PC-3 (cell line): ENCODE results near the gene MEGF6. TPM values are rescaled to one million over a fixed set of nuclear protein-coding genes. Genes with fewer than 3 reads are reported as not detected.

Experiments used
- ATAC-seq: fragments of 200-7000 bp; cut with Tn5 transposase; 2 replicates; pipeline ENCODE4 v1.9.1; 2020; ENCODE audit warnings: mild to moderate bottlenecking, moderate library complexity
- BruUV-seq: library from RNA; stranded (reverse); fragments of 400-500 nt; replicated peaks from 2 replicates; lab custom pipeline; 2021; lab: Mats Ljungman, UMichigan
- CTCF ChIA-PET: fragments of 300-600 bp; sonication (Branson Sonifier 250); formaldehyde crosslinking; loops from one replicate; lab custom pipeline; 2022; ENCODE audit warnings: antibody characterized with exemption; lab: Charles Lee
- POLR2A ChIA-PET: fragments of 300-600 bp; sonication (Branson Sonifier 250); formaldehyde crosslinking; loops from one replicate; lab custom pipeline; 2022; ENCODE audit warnings: antibody characterized with exemption; ENCODE audit not compliant: unreplicated experiment; lab: Charles Lee
- DNase-seq: peaks from one replicate; pipeline ENCODE4 v3.0.0-alpha.2; 2015
- H2AFZ ChIP-seq: fragments of 300-600 bp; sonication (generic); 2 replicates; pipeline ENCODE4 v1.6.0; 2016; ENCODE audit warnings: antibody characterized with exemption, low read length
- H3F3A ChIP-seq: fragments of 300-600 bp; sonication (generic); one replicate; pipeline ENCODE4 v1.6.0; 2017; ENCODE audit warnings: antibody characterized with exemption, low read length, control low read depth, mild to moderate bottlenecking; ENCODE audit not compliant: unreplicated experiment
- H3K27ac ChIP-seq: fragments of 300-600 bp; sonication (generic); 2 replicates; pipeline ENCODE4 v1.5.1; 2016; ENCODE audit warnings: mild to moderate bottlenecking, low read length
- H3K27me3 ChIP-seq: fragments of 300-600 bp; sonication (generic); 2 replicates; pipeline ENCODE4 v1.6.1; 2016; ENCODE audit warnings: low read length, mixed read lengths
- H3K36me3 ChIP-seq: fragments of 300-600 bp; sonication (generic); 2 replicates; pipeline ENCODE4 v1.6.1; 2016; ENCODE audit warnings: low read depth, mixed run types, low read length, mixed read lengths
- H3K4me1 ChIP-seq: fragments of 300-600 bp; sonication (generic); 2 replicates; pipeline ENCODE4 v1.5.1; 2016; ENCODE audit warnings: low read length; ENCODE audit not compliant: insufficient read depth
- H3K4me2 ChIP-seq: fragments of 300-600 bp; sonication (generic); 2 replicates; pipeline ENCODE4 v1.6.0; 2016; ENCODE audit warnings: low read length
- H3K4me3 ChIP-seq: fragments of 300-600 bp; sonication (generic); 2 replicates; pipeline ENCODE4 v1.5.1; 2016; ENCODE audit warnings: mild to moderate bottlenecking, low read length, mixed read lengths
- H3K79me2 ChIP-seq: fragments of 300-600 bp; sonication (generic); 2 replicates; pipeline ENCODE4 v1.6.1; 2017; ENCODE audit warnings: low read length, mixed read lengths
- H3K9ac ChIP-seq: fragments of 300-600 bp; sonication (generic); 2 replicates; pipeline ENCODE4 v1.6.0; 2016; ENCODE audit warnings: mild to moderate bottlenecking, low read length
- H3K9me2 ChIP-seq: fragments of 300-600 bp; sonication (generic); replicated peaks from 2 replicates; pipeline ENCODE4 v1.6.1; 2016; ENCODE audit warnings: mixed run types, low read length, mixed read lengths
- H3K9me3 ChIP-seq: fragments of 300-600 bp; sonication (generic); 2 replicates; pipeline ENCODE4 v1.6.1; 2016; ENCODE audit warnings: low read length, mixed read lengths
- H4K20me1 ChIP-seq: fragments of 300-600 bp; sonication (generic); 2 replicates; pipeline ENCODE4 v1.6.1; 2016; ENCODE audit warnings: low read length, mixed read lengths
- EZH2 ChIP-seq: fragments of 300-600 bp; sonication (generic); IDR thresholded peaks from one replicate; pipeline ENCODE4 v1.6.1; 2017; ENCODE audit warnings: antibody characterized with exemption, mild to moderate bottlenecking, low read length; ENCODE audit not compliant: unreplicated experiment
- EZH2phosphoT487 ChIP-seq: fragments of 300-600 bp; sonication (generic); IDR thresholded peaks from 2 replicates; pipeline ENCODE4 v1.6.1; 2018; ENCODE audit warnings: mild to moderate bottlenecking, antibody characterized with exemption, low read length, borderline replicate concordance
- intact Hi-C: fragments of 100-400 bp; cut with micrococcal nuclease; formaldehyde crosslinking; loops from 2 replicates; pipeline ENCODE4 v1.9.0; 2023
- total RNA-seq: library from RNA; depleted of rRNA; stranded (reverse); fragments of >200 nt; gene quantifications from 2 replicates; pipeline ENCODE4 v1.2.3, GENCODE V29; 2014
- TF ChIP-seq, protein P1 (sequence below): fragments of 300-600 bp; sonication (generic); conservative IDR thresholded peaks from 2 replicates; pipeline ENCODE4 v1.5.1; 2017; ENCODE audit warnings: antibody characterized with exemption, low read depth, mild to moderate bottlenecking, low read length

Gene MEGF6
- total RNA-seq, 1 experiment from 2014 or later = 32.5 TPM

DNA sequence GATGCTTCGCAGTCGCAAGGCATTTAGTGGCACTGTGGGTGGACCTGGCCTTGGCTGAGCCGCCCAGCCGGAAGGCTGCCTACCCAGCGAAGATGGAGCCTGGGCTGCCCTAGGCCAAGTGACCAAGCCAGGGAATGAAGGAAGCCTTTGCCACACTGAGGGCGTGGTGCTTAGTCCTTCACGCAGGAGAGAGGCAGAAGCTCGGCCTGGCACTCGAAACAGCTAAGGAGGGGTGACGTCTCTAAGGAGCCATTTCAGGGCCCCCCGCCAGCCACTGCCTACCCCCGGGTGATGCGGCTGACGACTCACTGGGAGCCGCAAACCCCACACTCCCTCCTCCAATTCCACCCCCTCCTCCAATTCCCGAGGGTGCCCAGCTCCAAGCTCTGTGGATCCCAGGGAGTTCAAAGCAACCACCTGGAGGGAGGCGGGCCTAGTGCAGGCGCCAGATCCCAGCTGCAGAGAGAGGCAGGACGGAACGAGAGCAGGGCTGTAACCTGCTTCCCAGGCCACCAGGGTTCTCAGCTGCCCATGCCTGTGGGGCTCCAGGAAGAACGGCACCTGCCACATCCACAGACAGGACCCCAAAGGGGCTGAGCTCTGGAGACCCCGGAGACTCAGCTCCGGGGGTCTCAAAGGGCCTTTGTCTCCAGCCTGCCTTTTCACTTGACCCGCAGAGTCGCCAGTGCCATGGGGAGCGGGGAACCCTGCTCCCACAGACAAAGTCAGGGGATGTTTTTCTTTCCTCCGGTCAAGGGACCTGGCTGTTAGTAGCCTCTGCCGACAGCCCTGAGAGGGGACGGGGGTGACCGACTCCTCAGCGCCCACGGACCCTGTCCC lies 81.0 kb downstream of the MEGF6 start:
- no peak for TF ChIP-seq EZH2phosphoT487
- TF ChIP-seq, protein P1, sequence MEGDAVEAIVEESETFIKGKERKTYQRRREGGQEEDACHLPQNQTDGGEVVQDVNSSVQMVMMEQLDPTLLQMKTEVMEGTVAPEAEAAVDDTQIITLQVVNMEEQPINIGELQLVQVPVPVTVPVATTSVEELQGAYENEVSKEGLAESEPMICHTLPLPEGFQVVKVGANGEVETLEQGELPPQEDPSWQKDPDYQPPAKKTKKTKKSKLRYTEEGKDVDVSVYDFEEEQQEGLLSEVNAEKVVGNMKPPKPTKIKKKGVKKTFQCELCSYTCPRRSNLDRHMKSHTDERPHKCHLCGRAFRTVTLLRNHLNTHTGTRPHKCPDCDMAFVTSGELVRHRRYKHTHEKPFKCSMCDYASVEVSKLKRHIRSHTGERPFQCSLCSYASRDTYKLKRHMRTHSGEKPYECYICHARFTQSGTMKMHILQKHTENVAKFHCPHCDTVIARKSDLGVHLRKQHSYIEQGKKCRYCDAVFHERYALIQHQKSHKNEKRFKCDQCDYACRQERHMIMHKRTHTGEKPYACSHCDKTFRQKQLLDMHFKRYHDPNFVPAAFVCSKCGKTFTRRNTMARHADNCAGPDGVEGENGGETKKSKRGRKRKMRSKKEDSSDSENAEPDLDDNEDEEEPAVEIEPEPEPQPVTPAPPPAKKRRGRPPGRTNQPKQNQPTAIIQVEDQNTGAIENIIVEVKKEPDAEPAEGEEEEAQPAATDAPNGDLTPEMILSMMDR = peak; percentile 22; the same call in 1 of the 2 replicates
- H4K20me1 ChIP-seq = no peaks in the 10 kb centered on the region
- BruUV-seq = TSS peak; percentile 80
- H2AFZ ChIP-seq = peak overlapping the region; percentile 80
- H3K9me2 ChIP-seq = no peaks in the 10 kb centered on the region
- H3K79me2 ChIP-seq = peaks cover 13% of the 10 kb centered on the region
- peak overlapping the region; percentile 98 for H3K4me3 ChIP-seq
- ATAC-seq (peak; percentile 55), DNase-seq (peak; percentile 57)
- CTCF ChIA-PET = interaction anchor here (0.6 to 1.3 kb wide), 3 partner anchors 77 to 194 kb away, joined by 3 to 6 read pairs (median 3); no protein-coding TSS in a partner anchor
- peaks cover 16% of the 10 kb centered on the region for H3K4me1 ChIP-seq
- no peaks in the 10 kb centered on the region for H3F3A ChIP-seq
- POLR2A ChIA-PET = interaction anchor here (1.0 kb wide), 1 partner anchor 26 kb away, joined by 4 read pairs; no protein-coding TSS in a partner anchor
- intact Hi-C loops = loop anchor here (1.0 kb wide), 3 partner anchors 26 to 38 kb away; no protein-coding TSS in a partner anchor
- H3K36me3 ChIP-seq = no peaks in the 10 kb centered on the region
- peak overlapping the region; percentile 100 for H3K4me2 ChIP-seq
- H3K9me3 ChIP-seq = no peaks in the 10 kb centered on the region
- H3K27me3 ChIP-seq = no peaks in the 10 kb centered on the region
- peak overlapping the region; percentile 75 for H3K9ac ChIP-seq
- H3K27ac ChIP-seq = peak overlapping the region; percentile 19; the same call in 1 of the 2 replicates

DNA sequence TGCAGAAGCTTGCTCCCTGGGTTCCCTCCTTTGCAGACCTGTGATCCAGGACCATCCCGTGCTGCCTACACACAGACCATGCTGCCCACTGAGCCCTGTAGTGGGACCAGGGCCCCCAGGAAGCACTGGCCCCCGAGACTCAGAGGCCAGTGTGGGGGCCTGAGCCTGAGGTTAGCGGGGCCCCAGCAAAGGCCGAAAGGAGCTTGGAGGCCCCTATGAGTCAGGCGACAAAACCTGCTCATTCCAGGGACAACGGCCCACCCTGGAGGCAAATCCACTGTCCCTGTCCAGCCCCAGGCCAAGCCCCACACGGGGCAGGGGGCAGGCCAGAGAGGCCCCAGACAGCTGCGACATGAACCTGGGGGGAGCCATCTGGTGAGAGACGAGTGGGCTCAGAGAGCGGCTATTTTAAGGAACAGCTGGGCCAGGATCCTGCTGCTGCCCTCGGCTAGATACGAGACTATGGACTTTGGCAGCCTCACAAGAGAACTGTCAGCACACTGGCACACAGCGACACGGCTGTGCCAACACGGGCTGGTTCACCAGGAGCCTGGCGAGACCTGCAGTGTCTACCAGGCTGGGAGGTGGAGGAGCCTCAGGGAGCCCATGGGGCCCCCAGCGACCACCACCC lies 82.1 kb downstream of the MEGF6 start:
- no peaks in the 10 kb centered on the region for H3K9me3 ChIP-seq
- TF ChIP-seq EZH2phosphoT487 (no peak), EZH2 (no peak)
- TF ChIP-seq, protein P1 = no peak
- no peak overlapping the region for H2AFZ ChIP-seq
- intact Hi-C loops = no loop called here
- POLR2A ChIA-PET = interaction anchor here (1.0 kb wide), 1 partner anchor 25 kb away, joined by 4 read pairs; no protein-coding TSS in a partner anchor
- CTCF ChIA-PET = no interaction called here
- no peaks in the 10 kb centered on the region for H3F3A ChIP-seq
- H3K9me2 ChIP-seq = no peaks in the 10 kb centered on the region
- H3K4me3 ChIP-seq = peak overlapping the region; percentile 98; the same call in 1 of the 2 replicates
- H3K9ac ChIP-seq = no peak overlapping the region
- H3K4me2 ChIP-seq = peak overlapping the region; percentile 100
- peaks cover 13% of the 10 kb centered on the region for H3K79me2 ChIP-seq
- H3K4me1 ChIP-seq = peaks cover 16% of the 10 kb centered on the region
- DNase-seq = peak; percentile 27
- H4K20me1 ChIP-seq = no peaks in the 10 kb centered on the region
- no peaks in the 10 kb centered on the region for H3K27me3 ChIP-seq
- BruUV-seq = no TSS peak
- no peaks in the 10 kb centered on the region for H3K36me3 ChIP-seq
- H3K27ac ChIP-seq = no peak overlapping the region
- peak; percentile 14 for ATAC-seq
